Activated CD4-positive, alpha-beta T cell treated with anti-CD3 and anti-CD28 coated beads, Interleukin-2, amount 10 ng/mL, durations not matched to agents 7 days and 5 days (primary cell): ENCODE measurements around the gene GMPR2. TPM values are rescaled to one million over a fixed set of nuclear protein-coding genes. Genes with fewer than 3 reads are reported as not detected.
"Not testable (repeated sequence)": the region's sequence is repeated elsewhere in the genome, so short reads cannot be mapped to it uniquely, and the experiment has no call there.

Experiments used
- CTCF ChIA-PET: fragments of 350-600 bp; sonication (Branson Sonifier 250); formaldehyde crosslinking; loops from one replicate; lab custom pipeline; 2021; ENCODE audit warnings: antibody characterized with exemption; lab: Charles Lee
- POLR2A ChIA-PET: fragments of 350-600 bp; sonication (Branson Sonifier 250); formaldehyde crosslinking; loops from one replicate; lab custom pipeline; 2021; ENCODE audit warnings: antibody characterized with exemption; lab: Charles Lee
- DNase-seq: peaks from one replicate; pipeline ENCODE4 v3.0.0-alpha.2; 2020
- H3K27ac Mint-ChIP-seq: one replicate; pipeline ENCODE4 v1.8.0; 2021; ENCODE audit warnings: mild to moderate bottlenecking, moderate library complexity, mixed read lengths
- H3K27me3 Mint-ChIP-seq: one replicate; pipeline ENCODE4 v1.8.0; 2021; ENCODE audit warnings: mixed read lengths
- H3K36me3 Mint-ChIP-seq: one replicate; pipeline ENCODE4 v1.8.0; 2021; ENCODE audit warnings: low read depth, mixed read lengths
- H3K4me1 Mint-ChIP-seq: one replicate; pipeline ENCODE4 v1.8.0; 2021; ENCODE audit warnings: mixed read lengths
- H3K4me3 Mint-ChIP-seq: one replicate; pipeline ENCODE4 v1.8.0; 2021; ENCODE audit warnings: mild to moderate bottlenecking, moderate library complexity, mixed read lengths
- H3K9me3 Mint-ChIP-seq: one replicate; pipeline ENCODE4 v1.8.0; 2021; ENCODE audit warnings: mixed read lengths
- total RNA-seq, 2 experiments: library from RNA; stranded (reverse); gene quantifications; one replicate each; pipeline ENCODE4 v1.2.3, GENCODE V29; 2021

GMPR2 gene
- total RNA-seq, 2 experiments from 2014 or later = 72.0 to 74.5 TPM

GRCh38 chr14:24235804-24236688, 3.3 kb downstream of the GMPR2 start:
- no peaks in the 10 kb centered on the region for H3K27me3 Mint-ChIP-seq
- peaks cover 68% of the 10 kb centered on the region for H3K36me3 Mint-ChIP-seq
- CTCF ChIA-PET = interaction anchor here (0.9 to 1.8 kb wide), 7 partner anchors 16 to 127 kb away, joined by 3 to 7 read pairs (median 5); partner anchors contain the start of genes IRF9, LTB4R2 and MDP1
- H3K27ac Mint-ChIP-seq = no peak overlapping the region
- H3K4me3 Mint-ChIP-seq = no peak overlapping the region
- POLR2A ChIA-PET = interaction anchor here (0.6 kb wide), 1 partner anchor 13 kb away, joined by 3 read pairs; no protein-coding TSS in a partner anchor
- DNase-seq = no peak
- peaks cover 80% of the 10 kb centered on the region for H3K4me1 Mint-ChIP-seq
- H3K9me3 Mint-ChIP-seq = no peaks in the 10 kb centered on the region

GRCh38 chr14:24236689-24237462, 4.1 kb downstream of the GMPR2 start:
- no peak for DNase-seq
- Mint-ChIP-seq H3K27me3 (no peaks in the 10 kb centered on the region), H3K4me3 (no peak overlapping the region), H3K9me3 (no peaks in the 10 kb centered on the region), H3K4me1 (peaks cover 77% of the 10 kb centered on the region), H3K27ac (peak overlapping the region; percentile 39), H3K36me3 (peaks cover 71% of the 10 kb centered on the region)
- CTCF ChIA-PET = interaction anchor here (1.1 to 1.7 kb wide), 3 partner anchors 10 to 97 kb away, joined by 3 to 8 read pairs (median 5); no protein-coding TSS in a partner anchor
- POLR2A ChIA-PET = no interaction called here

GRCh38 chr14:24237463-24237955, 4.8 kb downstream of the GMPR2 start:
- DNase-seq = no peak
- H3K4me1 Mint-ChIP-seq = peaks cover 77% of the 10 kb centered on the region
- no peaks in the 10 kb centered on the region for H3K27me3 Mint-ChIP-seq
- no peak overlapping the region for H3K27ac Mint-ChIP-seq
- H3K9me3 Mint-ChIP-seq = no peaks in the 10 kb centered on the region
- no peak overlapping the region for H3K4me3 Mint-ChIP-seq
- ChIA-PET CTCF (interaction anchor here (0.8 to 2.2 kb wide), 8 partner anchors 9 to 80 kb away, joined by 3 to 8 read pairs (median 4); partner anchors contain the start of gene MDP1), POLR2A (no interaction called here)
- H3K36me3 Mint-ChIP-seq = peaks cover 73% of the 10 kb centered on the region

- ChIA-PET CTCF (interaction anchor here (0.7 to 2.2 kb wide), 11 partner anchors 9 to 81 kb away, joined by 3 to 8 read pairs (median 3); partner anchors contain the start of genes CHMP4A, IRF9 and MDP1), POLR2A (no interaction called here)
- Mint-ChIP-seq H3K27ac (no peak overlapping the region), H3K9me3 (no peaks in the 10 kb centered on the region), H3K4me1 (peaks cover 77% of the 10 kb centered on the region), H3K27me3 (no peaks in the 10 kb centered on the region), H3K4me3 (no peak overlapping the region), H3K36me3 (peaks cover 73% of the 10 kb centered on the region)
- DNase-seq = no peak
Measured at GRCh38 chr14:24238123-24238522, 5.4 kb downstream of the GMPR2 start.

GRCh38 chr14:24238527-24239037, 5.9 kb downstream of the GMPR2 start:
- H3K4me3 Mint-ChIP-seq = no peak overlapping the region
- H3K27me3 Mint-ChIP-seq = no peaks in the 10 kb centered on the region
- peaks cover 73% of the 10 kb centered on the region for H3K36me3 Mint-ChIP-seq
- peaks cover 77% of the 10 kb centered on the region for H3K4me1 Mint-ChIP-seq
- ChIA-PET POLR2A (interaction anchor here (0.6 kb wide), 1 partner anchor 76 kb away, joined by 7 read pairs; no protein-coding TSS in a partner anchor), CTCF (interaction anchor here (0.7 to 2.2 kb wide), 10 partner anchors 8 to 77 kb away, joined by 3 to 8 read pairs (median 4); partner anchors contain the start of genes CHMP4A, IRF9 and MDP1)
- H3K9me3 Mint-ChIP-seq = no peaks in the 10 kb centered on the region
- peak overlapping the region; percentile 70 for H3K27ac Mint-ChIP-seq
- DNase-seq = no peak

GRCh38 chr14:24240110-24240918, 7.6 kb downstream of the GMPR2 start:
- CTCF ChIA-PET = interaction anchor here (3.0 to 4.2 kb wide), 4 partner anchors 24 to 69 kb away, joined by 20 to 93 read pairs (median 60); partner anchors contain the start of genes CIDEB, DHRS1, LTB4R and LTB4R2
- no peaks in the 10 kb centered on the region for H3K9me3 Mint-ChIP-seq
- H3K36me3 Mint-ChIP-seq = peaks cover 64% of the 10 kb centered on the region
- H3K27ac Mint-ChIP-seq = peak overlapping the region; percentile 84
- no peaks in the 10 kb centered on the region for H3K27me3 Mint-ChIP-seq
- POLR2A ChIA-PET = no interaction called here
- DNase-seq = no peak
- peaks cover 69% of the 10 kb centered on the region for H3K4me1 Mint-ChIP-seq
- peak overlapping the region; percentile 95 for H3K4me3 Mint-ChIP-seq

- CTCF ChIA-PET = interaction anchor here (0.7 to 4.2 kb wide), 41 partner anchors 9 to 202 kb away, joined by 3 to 93 read pairs (median 5); partner anchors contain the start of genes CHMP4A, CIDEB, DCAF11 and DHRS1
- H3K4me1 Mint-ChIP-seq = peaks cover 58% of the 10 kb centered on the region
- peaks cover 48% of the 10 kb centered on the region for H3K36me3 Mint-ChIP-seq
Measured at GRCh38 chr14:24241829-24242443, 9.2 kb downstream of the GMPR2 start.

GRCh38 chr14:24243336-24243836, 10.7 kb downstream of the GMPR2 start:
- H3K4me1 Mint-ChIP-seq = peaks cover 59% of the 10 kb centered on the region
- peak overlapping the region; percentile 95 for H3K4me3 Mint-ChIP-seq
- H3K9me3 Mint-ChIP-seq = no peaks in the 10 kb centered on the region
- H3K27ac Mint-ChIP-seq = peak overlapping the region; percentile 100
- H3K36me3 Mint-ChIP-seq = peaks cover 42% of the 10 kb centered on the region
- CTCF ChIA-PET = interaction anchor here (0.6 to 4.2 kb wide), 30 partner anchors 9 to 499 kb away, joined by 3 to 93 read pairs (median 7); partner anchors contain the start of genes CHMP4A, CIDEB, DHRS1 and GMPR2
- H3K27me3 Mint-ChIP-seq = no peaks in the 10 kb centered on the region
- POLR2A ChIA-PET = interaction anchor here (1.4 to 2.0 kb wide), 4 partner anchors 28 to 129 kb away, joined by 3 to 10 read pairs (median 6); partner anchors contain the start of genes DCAF11, NRL and RABGGTA
- no peak for DNase-seq

More at GRCh38 chr14:24241829-24242443, 9.2 kb downstream of the GMPR2 start:
- DNase-seq = peak; percentile 96
- Mint-ChIP-seq H3K27me3 (no peaks in the 10 kb centered on the region), H3K4me3 (peak overlapping the region; percentile 95), H3K27ac (peak overlapping the region; percentile 100), H3K9me3 (no peaks in the 10 kb centered on the region)
- POLR2A ChIA-PET = interaction anchor here (0.6 to 2.0 kb wide), 13 partner anchors 10 to 188 kb away, joined by 3 to 10 read pairs (median 4); partner anchors contain the start of genes CBLN3, CHMP4A, DCAF11 and DHRS1

GRCh38 chr14:24245350-24245749, 12.6 kb downstream of the GMPR2 start:
- H3K27me3 Mint-ChIP-seq, H3K9me3 Mint-ChIP-seq, DNase-seq, H3K4me3 Mint-ChIP-seq: not testable (repeated sequence)
- ChIA-PET CTCF (interaction anchor here (0.6 to 3.3 kb wide), 10 partner anchors 16 to 1211 kb away, joined by 3 to 17 read pairs (median 7); partner anchors contain the start of genes CIDEB, LTB4R2, MDP1 and RABGGTA), POLR2A (interaction anchor here (0.9 kb wide), 1 partner anchor 26 kb away, joined by 3 read pairs; the partner anchor contains the start of gene RABGGTA)
- Mint-ChIP-seq H3K27ac (peak overlapping the region; percentile 80), H3K4me1 (peaks cover 57% of the 10 kb centered on the region), H3K36me3 (peaks cover 33% of the 10 kb centered on the region)

- Mint-ChIP-seq H3K9me3 (no peaks in the 10 kb centered on the region), H3K4me1 (peaks cover 63% of the 10 kb centered on the region), H3K36me3 (peaks cover 31% of the 10 kb centered on the region), H3K27ac (peak overlapping the region; percentile 98), H3K27me3 (no peaks in the 10 kb centered on the region), H3K4me3 (peak overlapping the region; percentile 63)
- peak; percentile 64 for DNase-seq
- CTCF ChIA-PET = interaction anchor here (0.7 to 3.3 kb wide), 15 partner anchors 9 to 387 kb away, joined by 3 to 17 read pairs (median 7); partner anchors contain the start of genes CIDEB, IRF9, MDP1 and RABGGTA
- POLR2A ChIA-PET = interaction anchor here (0.5 to 1.0 kb wide), 3 partner anchors 24 to 138 kb away, joined by 3 to 11 read pairs (median 3); partner anchors contain the start of genes PSME2, RABGGTA and RNF31
Measured at GRCh38 chr14:24246765-24247212, 14.1 kb downstream of the GMPR2 start.
